AG10803 (cell line): ENCODE data around the gene SEC14L2.

Experiments used
- DNase-seq: peaks from one replicate; pipeline ENCODE4 v3.0.0; 2010; ENCODE audit warnings: low read depth
- H3K4me3 ChIP-seq: 2 replicates; pipeline ENCODE4 v1.5.1; 2011; ENCODE audit warnings: mild to moderate bottlenecking, low read length, control low read depth
- TF ChIP-seq, protein P1 (sequence below): conservative IDR thresholded peaks from 2 replicates; pipeline ENCODE4 v1.5.1; 2011; ENCODE audit warnings: mild to moderate bottlenecking, low read length, control low read depth, inconsistent platforms

SEC14L2 gene

DNA sequence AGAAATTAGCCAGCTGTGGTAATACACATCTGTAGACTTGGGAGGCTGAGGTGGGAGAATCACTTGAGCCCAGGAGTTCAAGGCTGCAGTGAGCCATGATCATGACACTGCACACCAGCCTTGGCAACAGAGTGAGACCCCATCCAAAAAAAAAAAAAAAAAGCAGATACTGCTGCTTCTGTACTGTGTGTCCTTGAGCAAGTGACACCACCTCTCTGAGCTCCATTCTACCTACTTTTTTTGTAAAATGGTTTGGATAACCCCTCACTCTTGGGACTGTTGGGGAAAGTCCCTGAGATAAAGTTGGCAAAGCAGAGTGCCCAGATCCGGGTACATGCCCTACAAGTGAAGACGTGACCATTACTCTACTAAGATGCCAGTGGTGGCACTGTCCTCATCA lies 72.3 kb downstream of the SEC14L2 start:
- no peak for DNase-seq
- TF ChIP-seq, protein P1, sequence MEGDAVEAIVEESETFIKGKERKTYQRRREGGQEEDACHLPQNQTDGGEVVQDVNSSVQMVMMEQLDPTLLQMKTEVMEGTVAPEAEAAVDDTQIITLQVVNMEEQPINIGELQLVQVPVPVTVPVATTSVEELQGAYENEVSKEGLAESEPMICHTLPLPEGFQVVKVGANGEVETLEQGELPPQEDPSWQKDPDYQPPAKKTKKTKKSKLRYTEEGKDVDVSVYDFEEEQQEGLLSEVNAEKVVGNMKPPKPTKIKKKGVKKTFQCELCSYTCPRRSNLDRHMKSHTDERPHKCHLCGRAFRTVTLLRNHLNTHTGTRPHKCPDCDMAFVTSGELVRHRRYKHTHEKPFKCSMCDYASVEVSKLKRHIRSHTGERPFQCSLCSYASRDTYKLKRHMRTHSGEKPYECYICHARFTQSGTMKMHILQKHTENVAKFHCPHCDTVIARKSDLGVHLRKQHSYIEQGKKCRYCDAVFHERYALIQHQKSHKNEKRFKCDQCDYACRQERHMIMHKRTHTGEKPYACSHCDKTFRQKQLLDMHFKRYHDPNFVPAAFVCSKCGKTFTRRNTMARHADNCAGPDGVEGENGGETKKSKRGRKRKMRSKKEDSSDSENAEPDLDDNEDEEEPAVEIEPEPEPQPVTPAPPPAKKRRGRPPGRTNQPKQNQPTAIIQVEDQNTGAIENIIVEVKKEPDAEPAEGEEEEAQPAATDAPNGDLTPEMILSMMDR: no peak
- H3K4me3 ChIP-seq: no peak overlapping the region

DNA sequence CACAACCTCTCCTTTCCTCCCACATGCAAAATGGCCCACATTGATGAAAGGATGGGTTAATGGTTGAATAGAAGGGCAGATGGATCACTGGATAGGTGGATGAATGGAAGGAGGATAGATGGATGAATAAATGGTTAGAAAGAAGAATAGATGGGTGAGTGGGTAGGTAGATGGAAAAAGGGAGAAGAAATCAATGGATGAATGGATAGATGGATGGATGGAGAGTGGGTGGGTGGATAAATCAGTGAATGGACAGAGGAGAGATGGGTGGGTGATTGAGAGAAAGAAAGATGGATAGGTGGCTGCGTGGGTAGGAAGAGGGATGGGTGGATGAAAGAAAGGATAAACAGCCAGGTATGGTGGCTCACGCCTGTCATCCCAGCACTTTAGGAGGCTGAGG lies 73.8 kb downstream of the SEC14L2 start:
- TF ChIP-seq, protein P1: no peak
- no peak overlapping the region for H3K4me3 ChIP-seq
- DNase-seq: no peak

DNA sequence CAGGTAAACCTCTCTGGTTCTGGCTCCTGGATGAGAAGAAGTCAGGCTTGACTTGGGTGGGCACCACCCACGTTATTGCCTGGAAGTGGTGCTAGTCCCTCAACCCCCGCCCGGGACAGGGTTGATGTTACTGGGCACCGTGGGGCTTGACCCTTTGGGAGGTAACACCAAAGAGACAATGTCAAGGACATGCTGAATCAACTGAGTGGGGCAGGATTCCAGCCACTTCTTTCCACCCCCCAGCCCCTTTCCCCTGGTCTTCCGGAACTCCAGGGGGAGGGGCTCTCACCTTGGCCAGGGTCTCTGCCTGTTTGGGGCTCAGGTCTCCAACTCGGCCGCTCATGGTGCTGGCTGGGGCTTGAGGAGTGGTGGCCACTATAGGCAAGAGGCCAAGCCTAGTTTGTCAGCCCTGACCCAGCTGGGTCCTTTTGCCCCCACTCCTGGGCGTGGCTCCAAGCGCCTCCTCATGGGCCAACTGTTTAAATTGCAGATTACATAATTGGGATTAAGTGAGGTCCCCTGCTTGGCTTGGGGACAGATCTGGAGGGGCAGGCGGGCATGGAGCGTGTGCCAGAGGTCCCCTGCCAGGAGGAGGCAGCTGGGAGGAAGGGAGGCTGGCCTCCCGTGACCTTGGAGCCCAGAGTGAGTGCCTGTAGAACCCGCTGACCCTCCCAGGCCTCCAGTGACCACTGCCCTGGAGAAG lies 74.9 kb downstream of the SEC14L2 start, which contains the start of gene SEC14L3:
TSS of gene SEC14L3 (minus strand) at position 402 of the 703 bp plus-strand sequence. CDS start at position 343, 59 bp downstream.
- H3K4me3 ChIP-seq: no peak within 1 kb of the TSS
- DNase-seq: no peak
- TF ChIP-seq, protein P1: no peak

DNA sequence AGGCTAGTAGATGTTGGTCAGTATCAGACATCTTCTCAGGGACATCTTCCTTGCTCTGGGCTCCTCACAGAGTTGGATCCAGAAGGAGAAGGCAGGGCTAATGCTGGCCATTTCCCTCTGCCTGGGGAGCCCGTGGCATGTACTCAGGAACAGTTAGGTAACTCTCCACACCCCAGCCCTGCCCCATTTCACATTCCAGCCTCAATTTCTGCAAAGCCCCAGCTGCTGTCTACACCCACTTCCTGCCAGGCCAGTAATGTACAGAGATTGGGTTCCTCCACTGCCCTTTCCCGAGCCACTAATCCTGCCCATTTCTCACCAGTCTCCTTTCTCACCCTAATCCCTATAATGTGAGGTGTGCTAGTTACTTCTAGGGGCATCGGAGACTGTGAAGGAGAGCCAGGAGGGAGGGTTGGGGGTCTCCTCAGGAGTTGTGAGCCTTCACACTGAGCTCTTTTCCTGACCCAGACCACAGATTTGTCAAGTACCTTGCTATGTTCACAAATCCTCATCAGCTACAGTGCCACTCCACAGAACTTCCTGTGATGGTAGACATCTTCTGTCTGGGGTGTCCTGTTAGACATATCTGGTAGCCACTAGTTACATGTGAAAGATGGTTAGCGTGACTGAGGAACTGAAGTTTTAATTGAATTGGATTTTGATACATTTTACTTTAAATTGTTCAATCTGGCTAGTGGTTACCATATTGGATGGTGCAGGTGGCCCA lies 76.3 kb downstream of the SEC14L2 start:
- no peak for DNase-seq
- no peak overlapping the region for H3K4me3 ChIP-seq
- TF ChIP-seq, protein P1: no peak

DNA sequence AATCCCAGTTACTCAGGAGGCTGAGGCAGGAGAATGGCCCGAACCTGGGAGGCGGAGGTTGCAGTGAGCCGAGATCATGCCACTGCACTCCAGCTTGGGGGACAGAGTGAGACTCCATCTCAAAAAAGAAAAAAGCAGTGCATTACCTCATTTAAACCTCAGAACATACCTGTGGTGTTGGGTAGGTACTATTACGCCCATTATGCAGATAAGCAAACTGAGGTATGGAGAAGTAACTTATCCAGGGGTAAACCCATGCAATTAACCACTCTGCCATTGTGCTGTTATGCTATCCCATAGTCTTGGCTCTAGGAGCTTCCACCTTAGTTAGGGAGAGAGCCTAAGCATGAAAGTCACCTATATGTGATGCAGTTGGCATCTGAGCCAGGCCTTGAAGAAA lies 77.3 kb downstream of the SEC14L2 start:
- no peak for DNase-seq
- no peak overlapping the region for H3K4me3 ChIP-seq
- TF ChIP-seq, protein P1: no peak
